K562 (cell line): ENCODE results near the gene ZP1. TPM values are rescaled to one million over a fixed set of nuclear protein-coding genes. Genes with fewer than 3 reads are reported as not detected.
A peak's percentile ranks its signal among the peaks of the same experiment; 100 is the strongest.

Experiments
- CREB1 ChIP-seq, 2 experiments: sonication (generic) in 1 of 2; formaldehyde crosslinking in 1 of 2; IDR thresholded peaks; 2 replicates each; pipeline versions ENCODE4 v1.6.1 to v1.8.0; 2012 to 2022; ENCODE audit warnings: inconsistent platforms in 1 of 2, mild to moderate bottlenecking in 1 of 2, missing genetic modification reagents in 1 of 2, moderate library complexity in 1 of 2
- HNRNPK ChIP-seq: fragments of 200-400 bp; formaldehyde crosslinking; IDR thresholded peaks from one replicate; pipeline ENCODE4 v1.6.1; 2018; ENCODE audit warnings: mild to moderate bottlenecking, low read depth, low read length; ENCODE audit not compliant: poor library complexity, severe bottlenecking
- POU5F1 ChIP-seq: fragments of 150-350 bp; IDR thresholded peaks from 2 replicates; pipeline ENCODE4 v1.6.1; 2014; ENCODE audit warnings: borderline replicate concordance, low read length, low read depth, mild to moderate bottlenecking; ENCODE audit not compliant: partially characterized antibody
- RBM39 ChIP-seq: fragments of 200-400 bp; formaldehyde crosslinking; optimal IDR thresholded peaks from 2 replicates; pipeline ENCODE3; 2018; ENCODE audit warnings: low read depth, low read length
- SIN3A ChIP-seq, 2 experiments: fragments of 150-350 bp in 1 of 2; IDR thresholded peaks; 2 replicates each; pipeline ENCODE4 v1.6.1; 2011 to 2016; ENCODE audit warnings: borderline replicate concordance in 2 of 2, low read depth in 2 of 2, low read length in 2 of 2, mild to moderate bottlenecking in 2 of 2, moderate library complexity in 2 of 2; ENCODE audit not compliant: control insufficient read depth in 1 of 2
- SNIP1 ChIP-seq: fragments of 450-650 bp; IDR thresholded peaks from 2 replicates; pipeline ENCODE4 v1.7.1; 2017; ENCODE audit warnings: low read depth, mild to moderate bottlenecking
- SP1 ChIP-seq: sonication (generic); formaldehyde crosslinking; IDR thresholded peaks from 2 replicates; pipeline ENCODE4 v1.8.1; 2022; ENCODE audit warnings: mild to moderate bottlenecking, missing genetic modification reagents
- STAT5A ChIP-seq: IDR thresholded peaks from 2 replicates; pipeline ENCODE4 v1.6.1; 2012; ENCODE audit warnings: low read length, inconsistent platforms, borderline replicate concordance
- TFAP4 ChIP-seq: sonication (generic); formaldehyde crosslinking; IDR thresholded peaks from 2 replicates; pipeline ENCODE4 v1.8.0; 2022; ENCODE audit warnings: missing genetic modification reagents, mild to moderate bottlenecking, moderate library complexity, borderline replicate concordance
- U2AF2 ChIP-seq: fragments of 200-400 bp; formaldehyde crosslinking; optimal IDR thresholded peaks from 2 replicates; pipeline ENCODE3; 2017; ENCODE audit warnings: low read depth, mild to moderate bottlenecking, low read length
- ZC3H11A ChIP-seq: IDR thresholded peaks from 2 replicates; pipeline ENCODE4 v1.6.1; 2012; ENCODE audit warnings: low read depth, low read length, improper control_type of control experiment
- ZNF175 ChIP-seq: fragments of 200-800 bp; sonication (Bioruptor generic); IDR thresholded peaks from 2 replicates; pipeline ENCODE4 v1.6.1; 2016; ENCODE audit warnings: low read depth, mild to moderate bottlenecking, missing genetic modification characterization, missing compliant biosample characterization
- ZNF253 ChIP-seq: fragments of 250-450 bp; sonication (Bioruptor Pico); conservative IDR thresholded peaks from 2 replicates; pipeline ENCODE4 v1.6.1; 2021; ENCODE audit warnings: mild to moderate bottlenecking
- ZSCAN29 ChIP-seq: fragments of 450-650 bp; IDR thresholded peaks from 2 replicates; pipeline ENCODE4 v1.6.1; 2017
- polyA plus RNA-seq, 8 experiments: library from polyadenylated mRNA; depleted of rRNA in 4 of 8; stranded (reverse) in 5 of 8; unstranded in 3 of 8; fragments of >200 nt; fragmentation: Nextera tagmentation in 2 of 8; fragmentation: Illumina TruSeq in 1 of 8; extraction: Ambion mirVana in 2 of 8; extraction: Trizol in 1 of 8; gene quantifications; 2 replicates each; pipeline versions ENCODE4 v1.2.1 to v1.2.3, GENCODE V29; 2011 to 2014; ENCODE audit warnings: inconsistent platforms in 1 of 8, missing spikeins in 1 of 8
- total RNA-seq, 7 experiments: library from RNA; depleted of rRNA in 6 of 7; stranded (reverse); fragments of >200 nt in 6 of 7; fragmentation: Illumina TruSeq in 2 of 7; extraction: Trizol in 2 of 7; gene quantifications; 2 replicates each; pipeline versions ENCODE4 v1.2.1 to v1.2.3, GENCODE V29; 2011 to 2021; ENCODE audit warnings: low replicate concordance in 1 of 7
- TF ChIP-seq, protein P1 (sequence below), 2 experiments: fragments of 450-650 bp in 1 of 2; sonication (generic) in 1 of 2; formaldehyde crosslinking in 1 of 2; IDR thresholded peaks; 2 replicates each; pipeline versions ENCODE4 v1.7.1 to v1.9.0; 2016 to 2022; ENCODE audit warnings: inconsistent platforms in 1 of 2, mild to moderate bottlenecking in 1 of 2, missing genetic modification reagents in 1 of 2

Gene ZP1
- total and polyA plus RNA-seq, 9 of the 15 experiments (the other 6 are each of a cell fraction or from before 2014, with no cell fraction given): 0.11 to 0.15 TPM; not detected in 7

GRCh38 chr11:60906132-60906972 is 39.0 kb downstream of the ZP1 start, which contains the start of gene PRPF19 (continued):
- TF ChIP-seq, protein P1, sequence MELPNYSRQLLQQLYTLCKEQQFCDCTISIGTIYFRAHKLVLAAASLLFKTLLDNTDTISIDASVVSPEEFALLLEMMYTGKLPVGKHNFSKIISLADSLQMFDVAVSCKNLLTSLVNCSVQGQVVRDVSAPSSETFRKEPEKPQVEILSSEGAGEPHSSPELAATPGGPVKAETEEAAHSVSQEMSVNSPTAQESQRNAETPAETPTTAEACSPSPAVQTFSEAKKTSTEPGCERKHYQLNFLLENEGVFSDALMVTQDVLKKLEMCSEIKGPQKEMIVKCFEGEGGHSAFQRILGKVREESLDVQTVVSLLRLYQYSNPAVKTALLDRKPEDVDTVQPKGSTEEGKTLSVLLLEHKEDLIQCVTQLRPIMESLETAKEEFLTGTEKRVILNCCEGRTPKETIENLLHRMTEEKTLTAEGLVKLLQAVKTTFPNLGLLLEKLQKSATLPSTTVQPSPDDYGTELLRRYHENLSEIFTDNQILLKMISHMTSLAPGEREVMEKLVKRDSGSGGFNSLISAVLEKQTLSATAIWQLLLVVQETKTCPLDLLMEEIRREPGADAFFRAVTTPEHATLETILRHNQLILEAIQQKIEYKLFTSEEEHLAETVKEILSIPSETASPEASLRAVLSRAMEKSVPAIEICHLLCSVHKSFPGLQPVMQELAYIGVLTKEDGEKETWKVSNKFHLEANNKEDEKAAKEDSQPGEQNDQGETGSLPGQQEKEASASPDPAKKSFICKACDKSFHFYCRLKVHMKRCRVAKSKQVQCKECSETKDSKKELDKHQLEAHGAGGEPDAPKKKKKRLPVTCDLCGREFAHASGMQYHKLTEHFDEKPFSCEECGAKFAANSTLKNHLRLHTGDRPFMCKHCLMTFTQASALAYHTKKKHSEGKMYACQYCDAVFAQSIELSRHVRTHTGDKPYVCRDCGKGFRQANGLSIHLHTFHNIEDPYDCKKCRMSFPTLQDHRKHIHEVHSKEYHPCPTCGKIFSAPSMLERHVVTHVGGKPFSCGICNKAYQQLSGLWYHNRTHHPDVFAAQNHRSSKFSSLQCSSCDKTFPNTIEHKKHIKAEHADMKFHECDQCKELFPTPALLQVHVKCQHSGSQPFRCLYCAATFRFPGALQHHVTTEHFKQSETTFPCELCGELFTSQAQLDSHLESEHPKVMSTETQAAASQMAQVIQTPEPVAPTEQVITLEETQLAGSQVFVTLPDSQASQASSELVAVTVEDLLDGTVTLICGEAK (IDR thresholded peaks at IDR 0.05): peak; percentile 89
- TF ChIP-seq, protein P1 (CRISPR knock-in tag; IDR thresholded peaks at IDR 0.05): no peak
- peak; percentile 60; the same call in 1 of the 2 replicates for TF ChIP-seq SP1
- TF ChIP-seq SNIP1: no peak
- peak; percentile 97 for TF ChIP-seq ZSCAN29
- no peak for TF ChIP-seq POU5F1
- TF ChIP-seq ZNF175 (CRISPR knock-in tag): no peak
- no peak for TF ChIP-seq ZC3H11A
- no peak for TF ChIP-seq RBM39
- TF ChIP-seq HNRNPK: no peak
- peak; percentile 87 for TF ChIP-seq TFAP4 (CRISPR knock-in tag)
- TF ChIP-seq ZNF253 (CRISPR knock-in tag): no peak
- TF ChIP-seq U2AF2: no peak
- TF ChIP-seq CREB1 (IDR thresholded peaks at IDR 0.05): peak; percentile 5; the same call in 1 of the 2 replicates
- peak; percentile 74 for TF ChIP-seq CREB1 (CRISPR knock-in tag; IDR thresholded peaks at IDR 0.05)
- TF ChIP-seq STAT5A: no peak
- TF ChIP-seq SIN3A (IDR thresholded peaks at IDR 0.05; ENCODE audit: borderline replicate concordance in 2 of 2, control insufficient read depth in 1 of 2, low read depth in 2 of 2, low read length in 2 of 2): peak; percentile 59 to 85; a peak in 1 of 4 replicates
